GM21526 (cell line): ENCODE measurements around the gene HDAC1.
"Not testable (repeated sequence)": the region's sequence is repeated elsewhere in the genome, so short reads cannot be mapped to it uniquely, and the experiment has no call there.

Source experiments
- ATAC-seq: cut with Tn5 transposase; IDR thresholded peaks from one replicate; pipeline ENCODE4 v1.9.1; 2021; ENCODE audit warnings: moderate library complexity; ENCODE audit not compliant: unreplicated experiment, low FRiP score

Gene HDAC1

DNA sequence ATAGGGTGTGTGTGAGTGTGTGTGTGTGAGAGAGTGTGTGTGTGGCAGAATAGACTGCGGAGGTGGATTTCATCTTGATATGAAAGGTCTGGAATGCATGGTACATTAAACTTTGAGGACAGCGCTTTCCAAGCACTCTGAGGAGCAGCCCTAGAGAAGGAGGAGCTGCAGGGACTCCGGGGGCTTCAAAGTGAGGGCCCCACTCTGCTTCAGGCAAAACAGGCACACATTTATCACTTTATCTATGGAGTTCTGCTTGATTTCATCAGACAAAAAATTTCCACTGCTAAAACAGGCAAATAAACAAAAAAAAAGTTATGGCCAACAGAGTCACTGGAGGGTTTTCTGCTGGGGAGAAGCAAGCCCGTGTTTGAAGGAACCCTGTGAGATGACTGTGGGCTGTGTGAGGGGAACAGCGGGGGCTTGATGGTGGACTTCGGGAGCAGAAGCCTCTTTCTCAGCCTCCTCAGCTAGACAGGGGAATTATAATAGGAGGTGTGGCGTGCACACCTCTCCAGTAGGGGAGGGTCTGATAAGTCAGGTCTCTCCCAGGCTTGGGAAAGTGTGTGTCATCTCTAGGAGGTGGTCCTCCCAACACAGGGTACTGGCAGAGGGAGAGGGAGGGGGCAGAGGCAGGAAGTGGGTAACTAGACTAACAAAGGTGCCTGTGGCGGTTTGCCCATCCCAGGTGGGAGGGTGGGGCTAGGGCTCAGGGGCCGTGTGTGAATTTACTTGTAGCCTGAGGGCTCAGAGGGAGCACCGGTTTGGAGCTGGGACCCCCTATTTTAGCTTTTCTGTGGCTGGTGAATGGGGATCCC lies 18.3 kb upstream of the HDAC1 start:
- ATAC-seq = no peak

DNA sequence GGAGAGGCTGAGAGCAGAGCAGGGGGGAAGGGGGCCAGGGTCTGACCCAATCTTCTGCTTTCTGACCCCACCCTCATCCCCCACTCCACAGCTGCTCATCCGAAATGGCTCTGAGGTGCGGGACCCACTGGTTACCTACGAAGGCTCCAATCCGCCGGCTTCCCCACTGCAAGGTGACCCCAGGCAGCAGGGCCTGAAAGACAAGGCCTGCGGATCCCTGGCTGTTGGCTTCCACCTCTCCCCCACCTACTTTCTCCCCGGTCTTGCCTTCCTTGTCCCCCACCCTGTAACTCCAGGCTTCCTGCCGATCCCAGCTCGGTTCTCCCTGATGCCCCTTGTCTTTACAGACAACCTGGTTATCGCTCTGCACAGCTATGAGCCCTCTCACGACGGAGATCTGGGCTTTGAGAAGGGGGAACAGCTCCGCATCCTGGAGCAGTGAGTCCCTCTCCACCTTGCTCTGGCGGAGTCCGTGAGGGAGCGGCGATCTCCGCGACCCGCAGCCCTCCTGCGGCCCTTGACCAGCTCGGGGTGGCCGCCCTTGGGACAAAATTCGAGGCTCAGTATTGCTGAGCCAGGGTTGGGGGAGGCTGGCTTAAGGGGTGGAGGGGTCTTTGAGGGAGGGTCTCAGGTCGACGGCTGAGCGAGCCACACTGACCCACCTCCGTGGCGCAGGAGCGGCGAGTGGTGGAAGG lies 17.1 kb upstream of the HDAC1 start:
- ATAC-seq = no peak

DNA sequence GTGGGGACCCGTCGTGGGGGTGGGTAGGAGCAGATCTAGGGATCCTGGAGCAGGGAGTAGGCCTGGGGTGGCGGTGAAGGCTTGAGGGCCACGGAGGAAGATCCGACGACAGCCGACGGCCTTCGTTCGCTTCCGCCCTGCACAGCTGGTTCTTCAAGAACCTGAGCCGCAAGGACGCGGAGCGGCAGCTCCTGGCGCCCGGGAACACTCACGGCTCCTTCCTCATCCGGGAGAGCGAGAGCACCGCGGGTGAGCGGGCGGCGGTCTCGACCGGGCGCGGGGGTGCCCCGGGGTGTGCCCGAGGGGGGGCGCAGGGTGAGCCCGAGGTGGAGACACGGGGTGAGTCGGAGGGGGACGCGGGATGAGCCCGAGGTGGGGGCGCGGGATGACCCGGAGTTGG lies 16.5 kb upstream of the HDAC1 start:
- no peak for ATAC-seq

DNA sequence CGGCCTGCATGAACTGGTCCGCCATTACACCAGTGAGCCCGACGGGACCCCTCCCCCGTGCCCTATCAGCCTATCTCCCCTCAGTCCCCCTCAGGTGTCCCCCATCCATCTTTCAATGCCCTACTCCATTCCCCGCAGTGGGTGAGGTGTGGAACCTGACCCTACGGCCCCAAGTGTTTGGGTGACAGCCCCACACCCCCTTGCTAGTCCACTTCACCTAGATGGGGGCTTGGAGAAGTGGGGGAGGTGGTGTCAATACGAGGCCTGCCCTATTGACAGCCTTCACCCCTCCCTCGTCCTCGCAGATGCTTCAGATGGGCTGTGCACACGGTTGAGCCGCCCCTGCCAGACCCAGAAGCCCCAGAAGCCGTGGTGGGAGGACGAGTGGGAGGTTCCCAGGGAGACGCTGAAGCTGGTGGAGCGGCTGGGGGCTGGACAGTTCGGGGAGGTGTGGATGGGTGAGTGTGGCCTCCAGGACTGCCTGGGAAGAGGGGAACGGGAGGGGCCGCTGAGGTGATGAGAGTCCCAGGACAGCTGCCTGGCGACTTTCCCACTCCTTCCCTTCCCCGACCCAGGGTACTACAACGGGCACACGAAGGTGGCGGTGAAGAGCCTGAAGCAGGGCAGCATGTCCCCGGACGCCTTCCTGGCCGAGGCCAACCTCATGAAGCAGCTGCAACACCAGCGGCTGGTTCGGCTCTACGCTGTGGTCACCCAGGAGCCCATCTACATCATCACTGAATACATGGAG lies 15.7 kb upstream of the HDAC1 start:
- no peak for ATAC-seq

DNA sequence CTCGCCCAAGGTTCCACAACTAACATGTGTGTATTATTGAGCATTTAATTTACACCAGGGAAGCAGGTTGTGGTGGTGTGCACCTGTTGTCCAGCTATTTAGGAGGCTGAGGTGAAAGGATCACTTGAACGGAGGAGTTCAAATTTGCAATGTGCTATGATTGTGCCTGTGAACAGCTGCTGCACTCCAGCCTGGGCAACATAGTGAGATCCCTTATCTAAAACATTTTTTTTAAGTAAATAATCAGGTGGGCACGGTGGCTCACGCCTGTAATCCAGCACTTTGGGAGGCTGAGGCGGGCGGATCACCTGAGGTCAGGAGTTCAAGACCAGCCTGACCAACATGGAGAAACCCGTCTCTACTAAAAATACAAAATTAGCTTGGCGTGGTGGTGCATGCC lies 7.1 kb upstream of the HDAC1 start:
- ATAC-seq = not testable (repeated sequence)

DNA sequence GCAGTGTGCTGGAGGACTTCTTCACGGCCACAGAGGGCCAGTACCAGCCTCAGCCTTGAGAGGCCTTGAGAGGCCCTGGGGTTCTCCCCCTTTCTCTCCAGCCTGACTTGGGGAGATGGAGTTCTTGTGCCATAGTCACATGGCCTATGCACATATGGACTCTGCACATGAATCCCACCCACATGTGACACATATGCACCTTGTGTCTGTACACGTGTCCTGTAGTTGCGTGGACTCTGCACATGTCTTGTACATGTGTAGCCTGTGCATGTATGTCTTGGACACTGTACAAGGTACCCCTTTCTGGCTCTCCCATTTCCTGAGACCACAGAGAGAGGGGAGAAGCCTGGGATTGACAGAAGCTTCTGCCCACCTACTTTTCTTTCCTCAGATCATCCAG lies 6.2 kb upstream of the HDAC1 start:
- no peak for ATAC-seq

DNA sequence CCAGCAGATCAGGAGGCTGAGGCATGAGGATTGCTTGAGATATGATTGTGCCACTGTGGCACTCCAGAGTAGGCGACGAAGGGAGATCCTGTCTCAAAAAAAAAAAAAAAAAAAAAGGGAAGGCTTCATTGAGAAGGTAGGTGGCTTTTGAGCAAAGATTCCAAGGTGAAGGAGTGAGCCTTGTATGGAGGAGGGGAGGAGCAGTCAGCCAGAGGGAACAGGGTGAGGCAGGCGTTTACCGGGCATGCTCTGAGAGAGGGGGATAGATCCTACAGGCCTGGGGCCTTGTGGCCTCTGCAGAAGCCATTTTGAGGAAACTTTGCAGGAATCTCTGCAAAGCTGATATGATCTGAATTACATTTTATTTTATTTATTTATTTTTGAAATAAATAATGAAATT lies 5.1 kb upstream of the HDAC1 start:
- no peak for ATAC-seq

DNA sequence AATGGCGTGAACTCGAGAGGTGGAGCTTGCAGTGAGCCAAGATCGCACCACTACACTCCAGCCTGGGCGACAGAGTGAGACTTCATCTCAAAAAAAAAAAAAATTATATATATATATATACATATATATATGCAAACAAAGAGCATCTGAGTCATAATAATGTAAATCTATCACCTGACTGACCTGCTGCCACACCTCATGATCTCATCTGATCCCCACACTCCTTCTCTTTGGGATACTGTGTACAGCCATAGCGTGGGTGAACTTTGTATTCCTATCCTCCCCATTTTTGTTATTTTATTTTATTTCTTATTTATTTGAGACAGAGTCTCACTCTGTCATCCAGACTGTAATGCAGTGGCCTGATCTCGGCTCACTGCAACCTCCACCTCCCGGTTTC lies 2.6 kb upstream of the HDAC1 start:
- no peak for ATAC-seq

DNA sequence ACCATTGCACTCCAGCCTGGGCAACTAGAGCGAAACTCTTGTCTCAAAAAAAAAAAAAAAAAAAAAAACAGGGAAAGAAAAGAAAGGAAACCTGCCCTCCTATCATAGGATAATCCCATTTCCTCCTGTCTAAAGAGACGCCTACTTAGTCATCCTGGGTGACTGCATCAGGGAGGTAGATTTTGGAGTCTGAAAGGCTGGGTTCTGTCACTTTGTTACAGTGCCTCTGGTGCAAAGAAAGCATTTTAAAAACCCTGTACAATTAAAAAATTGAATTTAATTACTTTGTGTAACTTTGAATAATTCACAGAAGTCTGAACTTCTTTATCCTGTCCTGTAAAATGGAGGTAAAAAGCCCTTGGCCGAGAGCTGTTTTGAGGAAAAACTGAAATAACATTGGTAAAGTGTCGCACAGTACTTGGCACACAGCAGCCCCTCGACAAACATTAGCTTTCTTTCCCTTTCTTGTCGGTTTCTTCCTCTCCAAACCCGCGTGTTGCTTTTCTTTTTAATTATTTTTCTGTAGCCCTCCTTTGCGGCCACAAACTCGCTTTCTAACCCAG lies 657 bp upstream of the HDAC1 start:
- ATAC-seq = no peak

DNA sequence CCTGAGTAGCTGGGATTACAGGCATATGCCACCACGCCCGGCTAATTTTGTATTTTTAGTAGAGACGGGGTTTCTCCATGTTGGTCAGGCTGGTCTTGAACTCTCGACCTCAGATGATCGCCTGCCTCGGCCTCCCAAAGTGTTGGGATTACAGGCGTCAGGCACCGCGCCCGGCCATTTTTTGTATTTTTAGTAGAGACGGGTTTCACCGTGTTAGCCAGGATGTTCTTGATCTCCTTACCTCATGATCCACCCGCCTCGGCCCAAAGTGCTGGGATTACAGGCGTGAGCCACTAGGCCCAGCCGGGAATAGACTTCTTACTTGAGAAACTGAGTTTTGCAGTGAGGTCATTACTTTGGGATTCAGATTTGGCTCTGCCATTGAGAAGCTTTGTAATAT lies 6.3 kb downstream of the HDAC1 start:
- not testable (repeated sequence) for ATAC-seq

DNA sequence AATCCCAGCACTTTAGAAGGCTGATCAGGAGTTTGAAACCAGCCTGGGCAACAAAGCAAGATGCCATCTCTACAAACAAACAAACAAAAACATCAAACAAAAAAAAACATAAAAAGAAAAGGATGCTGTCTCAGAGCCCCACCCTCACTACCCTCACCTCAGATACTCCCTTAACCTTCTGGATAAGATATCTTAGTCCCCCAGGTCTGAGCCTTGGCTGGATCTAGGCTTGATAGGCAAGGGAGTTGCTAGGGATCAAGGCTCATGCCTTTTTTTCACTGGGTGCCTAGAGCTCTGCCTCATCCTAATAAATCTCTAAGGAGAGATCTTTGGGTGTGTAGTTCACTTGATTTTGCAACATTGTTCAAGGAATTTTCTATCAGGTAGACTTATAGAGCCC lies 7.4 kb downstream of the HDAC1 start:
- no peak for ATAC-seq

DNA sequence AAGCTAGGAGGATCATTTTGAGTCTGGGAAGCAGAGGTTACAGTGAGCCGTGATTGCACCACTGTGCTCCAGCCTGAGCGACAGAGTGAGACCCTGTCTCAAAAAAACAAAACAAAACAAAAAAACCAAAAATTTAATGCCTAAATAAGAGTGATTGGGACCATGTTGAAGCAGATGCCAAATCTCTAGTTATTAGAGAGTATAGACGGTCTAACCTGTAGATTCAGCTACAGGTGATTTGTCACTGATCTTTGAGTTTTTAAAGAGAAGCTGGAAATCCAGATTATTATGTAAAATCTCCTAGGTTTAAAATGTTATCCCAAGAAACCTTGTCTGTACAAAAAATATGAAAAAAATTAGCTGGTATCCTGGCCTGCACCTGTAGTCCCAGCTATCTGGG lies 11.5 kb downstream of the HDAC1 start:
- no peak for ATAC-seq

DNA sequence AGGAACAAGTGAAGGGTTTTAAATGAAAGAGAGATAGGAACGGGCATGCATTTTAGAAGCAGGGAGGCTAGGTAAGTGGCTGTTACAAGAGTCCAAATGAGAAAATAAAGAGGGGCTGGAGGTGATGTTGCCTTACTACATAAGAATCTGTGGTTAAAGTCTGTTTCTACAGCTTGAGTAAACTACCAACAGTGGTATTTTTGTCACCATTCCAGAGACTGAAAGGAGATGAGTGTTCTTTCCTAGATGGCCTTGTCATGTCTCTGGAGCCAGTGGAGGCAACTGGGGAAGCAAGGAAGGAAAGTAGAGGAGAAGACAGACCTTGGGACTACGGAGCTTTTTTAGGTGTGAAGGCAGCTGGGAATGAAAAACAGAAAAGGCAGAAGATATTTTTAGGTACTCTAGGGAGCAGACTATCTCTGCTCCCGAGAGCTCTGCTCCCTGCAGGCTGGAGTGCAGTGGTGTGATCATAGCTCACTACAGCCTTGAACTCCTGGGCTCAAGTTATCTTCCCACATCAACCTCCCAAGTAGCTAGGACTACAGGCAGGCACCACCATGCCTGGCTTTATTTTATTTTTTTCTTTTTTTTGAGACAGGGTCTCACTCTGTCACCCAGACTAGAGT lies 12.2 kb downstream of the HDAC1 start:
- ATAC-seq = no peak

DNA sequence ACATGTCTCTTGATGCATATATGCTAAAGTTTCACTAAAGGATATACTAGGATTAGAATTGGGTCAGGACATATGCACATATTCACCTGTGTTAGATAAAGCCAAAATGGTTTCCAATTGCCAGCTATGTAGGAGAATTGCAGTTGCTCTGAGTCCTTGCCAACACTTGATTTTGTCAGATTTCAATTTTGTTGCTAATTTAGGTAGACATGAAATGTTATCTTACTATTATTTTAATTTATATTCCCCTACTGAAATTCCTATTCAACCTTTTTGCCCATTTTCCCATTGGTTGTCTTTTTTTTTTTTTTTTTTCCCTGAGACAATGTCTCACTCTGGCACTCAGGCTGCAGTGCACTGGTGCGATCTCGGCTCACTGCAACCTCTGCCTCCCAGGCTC lies 13.4 kb downstream of the HDAC1 start:
- ATAC-seq = no peak

DNA sequence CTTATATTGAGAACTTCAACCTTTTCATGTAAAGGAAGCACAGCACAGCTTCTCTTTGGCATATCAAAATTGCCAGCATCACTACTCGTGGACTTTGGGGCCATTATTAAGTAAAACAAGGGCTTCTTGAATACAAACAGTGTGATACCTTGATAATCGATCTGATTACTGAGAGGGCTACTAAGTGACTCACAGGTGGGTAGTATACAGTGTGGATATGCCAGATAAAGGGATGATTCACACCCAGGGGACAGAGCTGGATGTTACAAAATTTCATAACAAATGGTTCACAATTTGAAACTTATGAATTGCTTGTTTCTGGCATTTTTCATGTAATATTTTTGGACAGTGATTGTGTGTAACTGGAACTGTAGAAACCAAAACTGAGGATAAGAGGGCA lies 15.4 kb downstream of the HDAC1 start:
- no peak for ATAC-seq

DNA sequence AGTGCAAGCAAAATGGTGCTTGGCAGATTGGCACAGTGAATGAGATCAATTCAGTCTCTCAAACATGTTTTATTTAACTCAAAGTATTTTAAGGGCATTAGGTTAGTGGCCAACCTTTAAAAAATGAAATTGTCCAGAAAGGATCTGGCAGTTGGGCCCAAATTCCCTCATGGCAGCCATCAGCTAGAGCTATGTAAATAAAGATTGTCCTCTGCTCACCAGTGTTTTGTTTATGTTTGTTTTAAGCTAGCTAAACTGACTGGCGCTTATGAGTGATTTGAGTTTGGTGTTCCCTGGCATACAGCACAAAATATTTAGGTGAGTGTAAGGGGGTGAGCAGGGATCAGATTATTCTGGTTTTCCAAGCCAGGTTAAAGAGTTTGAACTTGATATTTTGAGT lies 18.1 kb downstream of the HDAC1 start:
- ATAC-seq = no peak

DNA sequence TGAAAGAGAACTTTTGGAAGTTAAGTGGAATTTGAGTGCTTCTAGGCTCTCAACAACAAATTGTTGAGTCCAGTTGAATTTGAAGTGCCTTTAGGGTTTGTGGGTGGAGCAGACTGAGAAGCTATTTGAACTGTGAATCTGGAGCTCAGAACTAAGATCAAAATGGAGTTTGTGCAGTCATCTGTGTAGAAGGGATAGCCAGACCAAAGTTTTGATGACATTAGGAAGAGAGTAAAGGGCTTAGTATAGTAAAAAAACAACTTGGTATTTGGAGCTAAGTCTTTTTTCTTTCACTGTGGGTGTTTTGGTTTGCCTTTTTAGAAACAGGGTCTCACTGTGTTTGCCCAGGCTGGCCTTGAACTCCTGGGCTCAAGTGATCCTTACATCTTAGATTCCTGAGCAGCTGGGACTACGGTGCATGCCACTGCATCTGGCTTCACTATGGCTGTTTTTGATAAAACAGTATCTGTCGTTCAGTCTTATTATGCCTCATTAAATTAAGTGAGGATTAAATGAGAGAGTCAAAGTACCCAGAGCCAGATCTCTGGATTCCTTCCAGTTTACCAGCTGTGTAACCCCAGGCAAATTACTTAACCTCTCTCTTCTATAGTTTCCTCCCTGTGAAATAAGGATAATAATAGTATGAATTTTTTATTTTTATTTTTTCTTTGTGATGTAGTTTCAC lies 20.0 kb downstream of the HDAC1 start:
- no peak for ATAC-seq

DNA sequence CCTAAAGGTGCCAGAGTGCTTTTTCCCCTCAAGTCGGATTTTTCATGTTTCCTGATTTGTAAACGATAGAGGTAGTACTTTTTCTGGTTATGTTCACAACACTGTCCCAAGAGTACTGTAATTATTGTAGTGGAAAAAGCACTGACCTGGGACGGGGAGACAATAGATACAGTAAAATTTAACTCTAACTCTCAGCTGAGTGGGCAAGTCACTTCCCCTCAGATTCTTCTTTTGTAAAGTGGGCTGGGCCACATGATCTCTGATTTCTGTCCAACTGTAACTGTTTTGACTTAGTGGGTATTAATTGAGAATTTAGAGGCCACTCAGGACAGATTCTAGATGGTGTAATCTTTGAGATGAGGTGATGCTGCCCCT lies 25.0 kb downstream of the HDAC1 start:
- no peak for ATAC-seq

DNA sequence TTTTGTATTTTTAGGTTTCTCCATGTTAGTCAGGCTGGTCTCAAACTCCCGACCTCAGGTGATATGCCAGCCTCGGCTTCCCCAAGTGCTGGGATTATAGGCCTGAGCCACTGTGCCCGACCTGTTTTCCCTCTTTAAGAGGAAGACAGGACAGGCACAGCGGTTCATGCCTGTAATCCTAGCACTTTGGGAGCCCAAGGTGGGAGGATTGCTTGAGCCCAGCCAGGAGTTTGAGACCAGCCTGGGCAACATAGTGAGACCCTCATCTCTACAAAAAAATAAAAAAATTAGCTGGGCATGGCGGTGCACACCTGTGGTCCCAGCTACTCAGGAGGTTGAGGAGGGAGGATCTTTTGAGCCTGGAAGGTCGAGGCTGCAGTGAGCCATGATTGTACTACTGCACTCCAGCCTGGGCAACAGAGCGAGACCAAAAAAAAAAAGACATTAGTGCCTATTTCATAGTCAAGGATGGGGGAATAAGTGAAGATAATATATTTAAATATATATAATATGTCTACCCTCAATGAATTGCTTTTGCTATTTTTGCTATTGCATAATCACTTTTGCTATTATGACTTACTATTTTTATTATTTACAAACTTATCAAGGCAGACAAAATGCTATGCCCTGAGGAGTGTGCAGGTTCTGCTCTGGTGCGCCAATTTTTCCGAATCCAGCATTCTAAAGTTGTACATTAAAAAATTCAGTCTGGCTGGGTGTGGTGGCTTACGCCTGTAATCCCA lies 26.4 kb downstream of the HDAC1 start:
- ATAC-seq = no peak
